ENCODE results near the gene RAI1.

The RAI1 gene

DNA sequence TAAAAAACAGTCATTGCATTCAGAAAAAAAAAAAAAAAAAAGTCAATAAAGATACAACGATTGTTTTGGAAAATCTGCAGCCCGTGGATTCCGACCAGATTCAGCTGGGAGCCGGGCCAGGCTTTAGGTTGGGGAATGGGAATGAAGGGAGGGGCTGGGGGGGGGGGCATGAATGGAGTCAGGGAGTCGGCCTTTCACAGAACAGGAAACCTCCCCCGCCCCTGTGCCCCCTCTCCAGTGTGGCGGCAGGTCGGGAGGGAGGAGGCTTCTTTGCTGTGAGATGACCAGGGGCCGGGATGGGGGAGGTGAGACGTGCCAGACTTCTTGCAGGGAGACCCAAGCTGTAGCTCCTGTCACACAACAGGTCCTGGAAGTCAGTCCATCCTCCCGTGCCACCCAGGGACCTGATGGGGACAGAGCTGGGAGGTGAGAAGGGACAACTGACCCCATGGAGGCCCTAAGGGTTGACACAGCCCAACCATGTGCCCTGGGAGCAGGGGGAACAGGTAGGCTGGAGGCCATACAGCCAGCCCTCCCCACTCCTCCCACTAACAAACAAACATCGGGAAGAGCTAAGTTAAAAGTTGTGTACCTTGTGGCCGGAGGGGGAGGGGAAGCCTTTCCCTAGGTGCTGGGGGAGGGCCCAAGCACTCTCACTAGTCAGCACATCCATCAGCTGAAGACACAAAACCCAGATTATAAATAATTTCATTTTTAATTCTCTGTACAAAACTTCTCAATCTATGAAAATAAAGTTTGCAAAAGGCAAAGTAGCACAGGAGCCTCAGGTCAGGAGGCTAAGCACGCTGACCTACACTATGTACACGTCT is 130.3 kb downstream of the RAI1 start:
- DNase-seq = peak in 1 of 51 donors; percentile 35

DNA sequence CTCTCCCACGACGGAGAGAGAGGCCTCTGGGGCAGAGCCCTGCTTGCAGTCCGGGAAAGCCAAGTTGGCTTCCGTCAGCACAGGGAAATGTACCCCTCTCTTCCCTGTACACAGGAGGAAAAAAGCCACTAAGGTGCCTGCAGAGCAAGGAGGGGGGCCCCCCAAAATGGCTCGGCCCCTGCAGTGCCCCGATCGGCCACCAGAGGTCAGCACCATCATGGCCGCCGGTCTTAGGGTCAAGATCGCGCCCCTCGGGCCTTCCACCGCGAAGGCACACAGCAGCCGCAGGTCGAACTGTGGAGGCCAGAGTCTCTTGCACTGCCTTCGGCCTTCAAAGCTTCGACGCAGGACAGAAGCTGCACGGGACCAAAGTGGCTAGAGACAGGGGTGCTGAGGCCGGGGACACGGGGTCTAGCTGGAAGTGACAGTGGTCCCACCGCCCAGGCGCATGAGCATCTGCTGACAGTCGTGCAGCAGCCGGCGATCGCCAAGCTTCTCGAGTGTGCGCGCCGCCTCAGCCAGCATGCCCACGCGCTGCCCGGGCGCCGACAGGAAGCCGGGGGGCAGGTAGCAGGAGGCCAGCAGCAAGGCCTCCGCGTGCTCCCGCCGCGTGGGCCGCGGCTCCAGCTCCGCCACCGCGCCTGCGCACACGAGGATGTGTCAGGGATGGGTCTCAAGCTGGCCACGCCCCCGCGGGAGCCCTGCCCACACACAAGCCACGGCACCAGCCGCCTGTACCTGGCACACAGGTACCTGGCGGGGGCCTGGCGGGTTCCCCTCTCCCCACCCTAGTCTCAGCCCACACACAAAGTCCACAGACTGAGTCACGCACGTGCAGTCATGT is 131.2 kb downstream of the RAI1 start:
- peak in 40 of 51 donors; percentile 15 to 82 (median 57) for DNase-seq

DNA sequence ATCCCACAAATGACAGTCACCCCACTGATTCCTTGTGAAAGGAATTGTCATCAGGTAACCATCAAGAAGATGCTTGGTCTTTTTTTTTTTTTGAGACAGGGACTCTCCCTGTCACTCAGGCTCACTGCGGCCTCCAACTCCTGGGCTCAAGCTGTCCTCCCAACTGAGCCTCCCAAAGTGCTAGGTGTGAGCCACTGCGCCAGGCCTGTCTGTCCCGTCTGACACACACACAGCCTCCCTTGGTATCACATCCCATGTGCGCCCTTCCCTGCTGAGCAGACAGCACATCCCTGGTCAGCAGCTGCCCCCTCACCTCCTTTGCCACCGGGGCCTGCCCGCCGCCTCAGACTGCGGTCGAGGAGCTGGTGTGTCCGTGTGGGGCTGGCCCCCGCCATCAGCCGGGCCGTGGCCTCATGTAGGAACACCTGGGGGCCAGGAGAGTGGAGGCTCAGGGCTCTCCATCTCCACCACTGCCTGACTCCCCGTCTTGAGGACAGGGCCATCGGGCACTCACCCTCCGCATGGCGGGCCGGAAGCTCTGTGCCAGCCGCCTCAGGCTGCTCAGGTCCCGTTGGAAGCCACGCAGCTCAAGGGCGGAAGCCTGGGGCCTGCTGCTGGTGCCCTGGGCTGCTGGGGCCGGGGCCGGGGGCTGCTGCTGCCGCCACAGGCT is 131.9 kb downstream of the RAI1 start:
- no peak for DNase-seq

DNA sequence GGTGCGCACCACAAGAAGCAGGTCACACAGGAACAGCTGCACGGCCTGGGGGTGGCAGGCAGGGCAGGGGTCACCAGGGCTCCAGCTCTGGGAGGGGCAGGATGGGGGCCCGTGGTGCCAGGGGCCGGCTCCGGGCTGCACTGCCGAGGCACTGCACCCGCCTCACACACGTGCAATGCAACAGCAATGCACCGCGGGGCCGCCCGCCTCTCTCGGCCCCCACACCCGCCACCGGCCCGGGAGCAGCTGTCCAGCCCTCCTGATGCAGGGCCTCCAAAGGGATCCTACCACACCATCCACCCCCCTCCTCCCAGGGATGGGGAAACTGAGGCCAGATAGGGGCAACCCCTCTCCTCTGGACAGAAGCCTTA is 132.5 kb downstream of the RAI1 start:
- no peak for DNase-seq

DNA sequence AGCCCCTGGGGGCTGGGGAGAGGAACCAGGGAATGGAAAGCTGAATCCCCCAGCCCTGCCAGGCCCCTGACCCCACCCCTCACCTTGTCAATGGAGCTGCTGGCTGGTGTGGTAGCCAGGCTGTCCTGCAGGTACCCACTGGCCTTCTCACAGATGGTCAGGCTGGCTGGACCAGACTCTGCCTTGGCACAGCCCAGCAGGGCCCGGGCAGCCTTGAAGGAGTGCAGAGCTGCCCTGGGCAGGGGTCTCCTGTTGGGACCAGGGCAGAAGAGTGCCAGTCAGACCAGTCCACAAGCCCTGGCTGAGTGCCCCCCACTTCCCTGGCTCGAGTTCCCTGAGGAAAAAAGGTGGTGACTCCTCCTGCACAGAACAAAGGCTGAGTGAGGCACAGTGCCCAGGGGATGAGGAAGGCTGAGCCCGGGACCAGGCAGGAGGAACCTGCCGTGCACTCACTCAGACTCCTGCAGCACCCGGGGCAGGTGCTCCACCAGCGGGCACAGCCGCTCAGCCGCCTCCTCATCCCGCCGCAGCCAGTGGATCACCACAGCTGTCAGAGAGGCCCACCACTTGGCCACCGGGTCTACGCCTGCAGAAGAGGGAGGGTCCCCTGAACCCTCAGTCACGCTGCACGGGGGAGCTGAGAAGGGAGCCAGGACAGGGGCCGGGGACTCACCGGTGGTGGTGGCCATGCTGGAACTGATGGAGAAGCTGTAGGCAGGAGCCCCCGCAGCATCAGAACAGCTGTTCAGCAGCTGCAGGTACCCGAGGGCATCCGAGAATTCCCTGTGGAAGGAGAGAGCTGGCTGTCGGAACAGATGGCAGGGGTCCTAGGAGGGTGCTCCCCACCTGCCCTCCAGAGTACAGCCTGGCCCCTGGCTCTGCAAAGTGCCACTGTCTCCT is 133.2 kb downstream of the RAI1 start:
- DNase-seq = no peak

DNA sequence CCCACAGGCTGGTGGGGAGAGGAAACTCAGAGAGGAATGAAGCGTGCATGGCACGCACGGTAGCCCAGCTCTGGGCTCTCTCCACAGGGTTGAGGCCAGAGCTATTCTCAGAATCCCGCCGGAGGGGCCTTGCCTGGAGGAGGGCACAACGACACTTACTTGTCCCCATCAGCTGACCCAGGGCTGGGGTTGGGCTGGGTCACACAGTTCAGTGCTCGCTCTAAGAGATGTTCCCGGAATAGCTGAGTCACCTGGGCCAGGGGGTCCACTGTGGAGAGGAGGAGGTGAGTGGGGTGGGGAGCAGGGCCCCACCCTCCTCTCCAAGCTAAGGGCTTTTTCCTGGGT is 133.8 kb downstream of the RAI1 start:
- peak in 2 of 51 donors; percentile 28 to 30 for DNase-seq

DNA sequence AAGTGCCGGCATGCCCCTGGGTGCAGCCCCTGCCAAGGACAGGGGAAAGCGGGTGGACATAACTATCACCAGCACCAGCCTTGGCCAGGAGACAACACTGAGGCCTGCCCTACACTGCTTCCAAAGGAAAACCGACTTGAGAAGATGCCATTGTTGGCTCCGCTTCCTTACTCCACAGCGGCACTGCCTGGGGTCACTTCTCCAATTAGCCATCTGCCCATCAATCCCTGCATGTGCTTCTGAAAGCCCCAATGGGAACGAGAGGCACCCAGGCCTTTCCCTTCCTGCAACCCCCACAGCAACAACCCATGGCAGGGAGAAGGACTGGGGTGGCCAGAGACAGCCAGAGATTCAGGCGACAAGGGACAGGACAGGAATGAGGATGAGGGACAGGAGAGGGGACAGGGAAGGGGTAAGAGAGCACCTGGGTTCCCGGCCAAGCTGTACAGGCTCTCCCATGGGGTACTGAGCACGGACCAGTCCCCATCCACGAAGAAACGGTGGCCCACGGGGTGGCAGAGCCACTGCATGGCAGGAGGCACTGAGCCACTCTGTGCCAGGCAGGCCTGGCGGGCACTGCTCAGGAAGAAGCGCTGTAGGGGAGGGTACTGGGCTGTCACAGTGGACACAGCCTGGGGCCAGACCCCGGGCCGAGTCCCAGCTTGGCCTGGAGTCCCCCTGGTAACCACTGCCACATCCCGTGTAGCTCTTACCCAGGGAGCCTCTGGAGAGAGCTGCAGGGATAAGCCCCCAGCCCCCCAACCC is 134.4 kb downstream of the RAI1 start:
- peak in 9 of 51 donors; percentile 27 to 52 (median 43) for DNase-seq

DNA sequence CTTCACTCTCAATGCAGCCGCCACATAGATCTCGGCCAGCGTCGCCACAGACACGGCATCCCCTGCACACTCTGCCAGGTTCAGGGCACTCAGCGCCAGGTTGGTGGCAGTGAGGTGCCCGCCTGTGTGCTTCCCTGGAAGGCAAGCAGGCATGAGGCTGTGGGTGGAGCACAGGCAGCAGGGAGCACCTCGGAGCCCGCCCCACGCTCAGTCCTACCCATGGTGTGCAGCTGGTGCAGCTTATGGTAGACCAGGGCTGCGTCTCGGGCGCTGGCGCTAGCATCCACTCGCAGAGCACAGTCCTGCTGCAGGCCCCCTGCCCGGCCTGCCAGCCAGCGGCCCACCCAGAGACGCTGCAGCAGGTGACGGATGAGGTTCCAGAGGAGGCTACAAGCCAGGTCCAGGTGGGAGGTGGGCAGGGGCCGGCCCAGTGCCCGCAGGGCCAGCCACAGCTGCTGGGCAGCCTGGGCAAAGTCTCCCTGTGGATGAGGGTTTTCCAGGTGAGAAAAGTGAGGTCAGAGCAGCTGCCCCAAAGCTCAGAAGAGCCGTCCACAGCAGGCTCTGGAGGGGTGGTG is 135.1 kb downstream of the RAI1 start:
- peak in 4 of 51 donors; percentile 16 to 37 (median 34) for DNase-seq

DNA sequence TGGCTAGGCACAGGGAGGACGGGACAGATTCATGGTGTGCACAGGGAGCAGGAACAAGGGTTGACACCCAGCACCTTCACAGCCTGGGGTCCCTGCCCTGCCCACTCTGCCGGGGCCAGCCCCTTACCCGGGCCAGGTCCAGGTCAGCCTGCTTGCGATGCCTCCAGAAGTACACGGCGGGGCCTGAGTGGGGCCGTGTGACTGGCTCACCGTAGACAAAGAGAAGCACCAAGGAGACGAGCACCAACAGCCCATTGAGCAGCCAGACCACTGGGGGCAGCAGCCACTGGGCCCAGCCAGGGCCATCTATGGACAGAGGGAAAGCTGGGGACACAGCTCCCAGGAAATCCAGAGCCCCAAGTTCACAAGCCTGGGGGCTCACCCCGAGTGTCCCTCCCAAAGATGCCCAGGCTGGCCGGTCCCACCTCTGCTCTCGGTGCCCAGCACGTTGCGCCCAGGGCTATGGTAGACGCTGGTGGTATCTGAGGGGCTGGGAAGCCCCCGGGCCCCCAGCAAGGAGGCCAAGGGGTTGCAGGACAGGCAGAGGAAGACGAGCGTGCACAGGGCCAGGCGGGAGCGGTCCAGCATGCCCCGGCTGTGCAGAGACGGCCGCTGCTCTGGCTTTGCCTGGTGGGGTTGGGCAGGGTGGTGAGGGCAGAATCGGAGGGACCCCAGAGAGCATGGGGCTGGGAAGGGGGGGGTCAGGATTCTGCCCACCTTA is 135.7 kb downstream of the RAI1 start:
- DNase-seq = peak in 1 of 51 donors; percentile 26

DNA sequence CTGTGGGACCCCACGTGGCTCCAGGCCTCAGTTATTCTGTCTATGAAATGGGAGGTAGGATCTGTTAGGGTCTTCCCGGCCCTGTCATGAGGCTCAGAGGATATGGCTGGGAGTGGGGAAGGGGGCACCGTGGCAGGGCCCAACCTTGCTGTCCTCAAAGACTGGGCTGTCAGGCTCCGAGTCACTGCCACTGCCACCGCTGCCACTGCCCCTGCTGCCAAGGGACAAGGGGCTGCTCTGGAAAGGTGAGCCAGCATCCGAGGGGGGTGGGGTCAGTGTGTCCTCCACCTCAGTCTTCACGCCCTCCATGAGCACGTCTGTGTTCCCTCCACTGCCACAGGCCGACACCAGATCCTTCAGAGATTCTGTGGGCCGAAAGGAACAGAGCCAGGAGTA is 136.3 kb downstream of the RAI1 start:
- DNase-seq = no peak

DNA sequence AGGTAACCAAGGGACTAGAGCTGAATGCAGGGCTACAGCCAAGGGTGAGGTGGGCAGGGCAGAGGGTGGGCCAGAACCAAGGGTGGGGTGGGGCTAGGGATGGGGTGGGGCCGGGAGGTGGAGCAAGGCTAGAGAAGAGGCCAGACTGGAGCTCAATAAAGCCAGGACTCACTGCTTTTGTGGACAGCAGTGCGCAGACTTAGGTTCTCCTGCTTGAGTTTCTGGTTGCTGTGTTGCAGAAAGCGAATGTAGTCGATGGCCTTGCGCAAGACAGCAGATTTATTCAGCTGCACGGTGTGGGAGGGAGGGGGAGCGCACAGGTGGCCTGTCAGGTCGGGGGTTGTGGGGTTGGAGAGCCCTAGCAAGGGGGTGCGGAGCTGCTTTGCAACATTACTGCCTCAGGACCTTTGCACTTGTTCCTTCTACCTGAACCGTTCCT is 136.8 kb downstream of the RAI1 start:
- DNase-seq = peak in 2 of 51 donors; percentile 19 to 60

DNA sequence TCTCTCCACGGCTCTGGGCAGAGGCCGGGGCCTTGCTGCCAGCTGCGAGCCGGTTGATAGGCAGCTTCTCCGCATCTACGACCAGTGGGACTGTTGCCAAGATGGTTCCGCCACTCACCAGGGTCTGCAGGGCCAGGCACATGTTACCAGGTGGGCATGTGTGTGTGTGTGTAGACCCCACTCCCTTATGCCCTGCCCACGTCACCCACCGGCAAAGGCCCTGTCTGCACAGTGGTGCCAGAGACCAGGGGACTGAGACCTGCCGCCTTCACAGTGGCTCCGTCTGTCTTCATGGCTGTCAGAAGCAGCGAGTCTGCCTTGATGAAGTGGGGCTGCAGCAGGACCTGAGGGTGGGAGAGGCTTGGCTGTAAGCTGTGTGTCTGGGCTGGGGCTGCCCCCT is 137.9 kb downstream of the RAI1 start:
- no peak for DNase-seq

DNA sequence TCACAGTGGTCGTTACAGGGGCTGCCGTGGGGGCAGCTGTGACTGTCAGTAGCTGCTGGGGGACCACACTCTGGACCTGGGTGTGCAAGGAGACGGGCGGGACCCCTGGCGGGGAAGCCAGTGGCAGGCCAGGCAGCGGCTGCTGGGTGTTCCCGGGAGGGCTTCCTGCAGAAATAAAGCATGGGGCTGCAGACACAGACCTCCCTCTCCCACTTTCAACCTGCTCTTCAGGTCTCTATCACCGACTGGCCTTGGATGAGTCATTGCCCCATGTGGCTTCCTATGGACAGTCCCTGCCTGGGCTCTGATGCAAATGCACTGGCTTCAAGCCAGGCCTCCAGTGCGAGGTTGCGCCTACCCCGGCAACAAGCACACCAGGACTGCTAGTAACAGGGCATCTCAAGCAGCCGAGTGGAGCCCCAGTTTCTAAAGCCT is 138.3 kb downstream of the RAI1 start:
- DNase-seq = peak in 24 of 51 donors; percentile 25 to 78 (median 58)

DNA sequence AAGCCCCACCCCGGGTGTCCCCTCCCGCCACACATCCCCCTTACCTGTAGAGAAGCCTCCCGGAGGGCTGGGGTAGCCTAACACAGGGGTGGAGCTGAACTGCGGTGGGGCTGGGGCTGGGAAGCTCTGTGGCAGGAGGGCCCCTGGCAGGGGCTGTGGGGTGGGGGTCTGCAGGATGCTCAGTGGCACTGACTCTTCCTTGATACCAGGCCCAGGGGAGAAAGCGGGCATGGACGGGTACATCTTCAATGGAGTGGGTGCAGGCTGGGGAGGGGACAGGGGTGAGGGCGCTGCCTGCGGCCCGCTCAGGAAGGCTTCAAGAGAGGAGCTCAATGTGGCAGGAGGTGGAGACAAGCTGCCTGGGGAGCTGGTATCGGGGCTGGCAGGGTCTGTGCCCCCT is 138.8 kb downstream of the RAI1 start:
- DNase-seq = no peak

DNA sequence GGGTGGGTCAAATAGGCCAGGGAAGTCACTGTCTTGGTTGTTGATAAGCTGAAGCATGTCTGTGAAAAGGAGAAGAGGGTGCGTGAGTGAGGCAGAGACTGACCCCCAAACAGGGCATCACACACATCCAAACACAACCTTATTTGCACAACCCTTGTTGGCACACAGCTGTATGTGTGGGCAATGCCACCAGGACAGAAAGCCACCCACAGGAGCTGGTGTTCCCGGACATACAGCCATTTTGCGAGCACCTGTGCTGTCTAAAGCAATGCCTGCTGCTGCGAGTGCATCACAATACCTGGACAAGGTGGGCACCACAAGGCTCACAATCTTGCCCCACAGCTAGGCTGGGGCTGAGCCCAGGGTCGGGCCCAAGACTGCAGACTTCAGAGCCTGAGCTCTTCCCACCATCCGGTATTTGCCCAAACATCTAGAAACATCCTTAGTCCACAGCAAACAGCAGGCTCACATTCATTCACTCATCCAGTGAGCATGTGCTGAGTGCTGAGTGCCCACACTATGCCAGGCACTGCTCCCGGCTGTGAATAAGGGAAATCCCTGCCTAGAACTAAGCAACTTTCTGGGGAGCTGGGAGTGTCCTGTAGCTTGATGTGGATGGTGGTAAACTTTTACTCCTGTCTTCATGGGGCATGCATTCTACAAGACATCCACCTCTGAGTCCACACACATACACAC is 139.4 kb downstream of the RAI1 start:
- DNase-seq = no peak

DNA sequence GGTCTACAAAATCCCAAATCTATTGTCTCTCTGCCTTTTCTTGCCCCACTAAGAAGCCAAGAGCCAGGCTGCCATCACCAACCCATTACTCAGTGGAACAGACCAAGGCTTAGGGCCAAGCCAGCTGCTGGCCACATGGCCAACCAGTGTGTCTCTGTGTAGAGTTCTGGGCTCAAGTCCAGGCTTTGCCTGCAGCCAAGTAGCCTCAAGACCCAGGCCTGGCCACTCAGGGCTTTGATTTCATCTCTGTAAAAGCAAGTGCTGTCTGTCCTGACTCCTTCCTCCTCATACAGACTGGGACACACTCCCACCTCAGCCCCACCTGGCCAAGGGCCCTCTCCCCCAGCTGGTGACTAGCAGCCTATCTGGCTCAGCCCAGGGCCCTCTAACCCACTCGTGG is 140.9 kb downstream of the RAI1 start:
- peak in 47 of 51 donors; percentile 29 to 97 (median 82) for DNase-seq

DNA sequence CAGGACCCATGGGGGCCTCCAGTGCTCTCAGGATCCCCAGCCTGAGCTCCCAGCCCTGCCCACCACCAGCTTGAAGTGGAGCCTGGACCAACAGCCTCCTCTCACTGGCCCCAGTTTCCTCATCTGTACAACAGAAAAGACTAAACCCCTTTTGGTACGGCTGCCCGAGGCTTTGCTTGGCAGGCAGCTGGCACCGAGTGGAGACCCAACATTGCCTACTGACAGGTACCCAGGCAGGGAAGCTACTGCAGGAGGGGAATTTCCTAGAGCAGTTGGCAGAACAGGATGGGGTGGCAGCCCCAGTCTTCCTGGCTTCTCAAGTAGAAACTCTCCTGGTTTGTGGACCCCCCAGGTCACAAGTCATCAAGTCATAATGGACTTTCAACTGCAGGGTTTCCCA is 141.4 kb downstream of the RAI1 start:
- peak in 2 of 51 donors; percentile 47 to 65 for DNase-seq

DNA sequence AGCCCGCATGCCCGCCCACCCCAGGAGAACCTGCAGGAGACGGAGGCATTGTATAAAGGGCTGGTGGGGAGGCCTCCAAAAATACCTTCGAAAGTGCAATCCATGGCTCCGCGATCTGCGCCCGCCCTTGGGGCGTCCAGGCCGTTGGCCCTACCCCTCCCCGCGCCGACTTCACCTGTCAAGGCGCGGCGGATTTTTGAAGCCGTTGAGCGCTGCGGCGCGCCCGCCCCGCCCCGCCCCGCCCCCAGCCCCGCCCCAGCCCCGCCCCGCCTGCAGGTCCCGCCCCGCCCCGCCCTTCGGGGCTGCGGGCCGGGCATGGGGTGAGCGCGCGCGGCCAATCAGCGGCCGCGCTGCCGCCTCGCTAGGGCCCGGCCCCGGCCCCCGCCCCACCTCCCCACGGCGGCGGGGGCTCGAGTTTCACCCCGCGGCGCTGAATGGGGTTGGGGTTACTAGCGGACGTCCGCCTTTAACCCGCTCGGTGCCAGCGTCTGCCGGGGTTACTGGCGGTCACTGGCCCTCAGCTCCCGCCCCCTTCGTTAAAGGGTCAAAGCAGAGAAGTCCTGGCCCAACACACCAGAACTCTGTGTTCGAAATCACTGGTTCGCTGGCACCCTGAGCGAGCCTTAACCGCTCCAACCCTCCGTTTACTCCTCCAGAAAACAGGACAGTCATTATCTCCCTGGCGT is 142.3 kb downstream of the RAI1 start:
- peak in 49 of 51 donors; percentile 41 to 92 (median 82) for DNase-seq
